Testis (tissue), 3 donors: ENCODE measurements around the gene MAGEB4. TPM values are rescaled to one million over a fixed set of nuclear protein-coding genes. Genes with fewer than 3 reads are reported as not detected.

Source experiments
- DNase-seq: peaks from one replicate; pipeline ENCODE4 v3.0.0-alpha.2; 2019
- H3K27ac ChIP-seq, 2 donors: fragments of 200-600 bp; sonication (generic); one replicate each; pipeline ENCODE4 v1.5.1; 2019
- H3K27me3 ChIP-seq: fragments of 200-600 bp; sonication (generic); one replicate; pipeline ENCODE4 v1.5.1; 2019
- H3K36me3 ChIP-seq: fragments of 200-600 bp; sonication (generic); one replicate; pipeline ENCODE4 v1.5.1; 2017; ENCODE audit warnings: low read depth; ENCODE audit errors: missing control alignments
- H3K4me1 ChIP-seq: fragments of 200-600 bp; sonication (generic); one replicate; pipeline ENCODE4 v1.5.1; 2019
- H3K4me3 ChIP-seq, 2 donors: fragments of 200-600 bp; sonication (generic); one replicate each; pipeline ENCODE4 v1.5.1; 2017 to 2019
- H3K9me3 ChIP-seq: fragments of 200-600 bp; sonication (generic); one replicate; pipeline ENCODE4 v1.5.1; 2017
- CTCF ChIP-seq, 3 experiments: fragments of 450-650 bp in 2 of 3; fragments of 200-600 bp in 1 of 3; sonication (generic) in 1 of 3; IDR thresholded peaks; one replicate each; pipeline ENCODE4 v1.5.1; 2016 to 2019; ENCODE audit warnings: antibody characterized with exemption in 3 of 3, mild to moderate bottlenecking in 2 of 3, moderate library complexity in 1 of 3
- POLR2A ChIP-seq: fragments of 450-650 bp; IDR thresholded peaks from one replicate; pipeline ENCODE4 v1.6.1; 2017; ENCODE audit warnings: antibody characterized with exemption, mild to moderate bottlenecking, moderate library complexity
- WGBS, 2 donors: methylation state at CpG; one replicate each; pipeline ENCODE4 v1.1.5; 2018; 5-methylcytosine and 5-hydroxymethylcytosine counted together
- intact Hi-C: fragments of 100-400 bp; cut with DNase I; formaldehyde crosslinking; loops from one replicate; pipeline ENCODE4 v1.15.1; 2023; ENCODE audit warnings: low total_unique reads
- polyA plus RNA-seq: library from polyadenylated mRNA; stranded (reverse); fragments of 350-450 nt; fragmentation: Illumina TruSeq; extraction: RNeasy Lipid Tissue Mini Kit (QIAGEN cat#74804); gene quantifications from one replicate; pipeline ENCODE4 v1.2.3, GENCODE V29; 2014; ENCODE audit warnings: low read depth, low replicate concordance; ENCODE audit not compliant: insufficient read depth
- total RNA-seq, 2 donors: library from RNA; depleted of rRNA; stranded (reverse); fragments of >200 nt; gene quantifications; one replicate each; pipeline ENCODE4 v1.2.3, GENCODE V29; 2016

MAGEB4 gene
- total and polyA plus RNA-seq, 3 donors from 2014 or later: 11.7 to 20.7 (median 13.0) TPM

- Histone ChIP-seq H3K27ac (no peak overlapping the region), H3K27me3 (no peaks in the 10 kb centered on the region), H3K36me3 (no peaks in the 10 kb centered on the region), H3K4me3 (no peak overlapping the region), H3K4me1 (no peaks in the 10 kb centered on the region), H3K9me3 (no peaks in the 10 kb centered on the region)
- no peak for DNase-seq
- intact Hi-C loops: no loop called here
- TF ChIP-seq CTCF (IDR thresholded peaks at IDR 0.05) (peak in 2 of 3 experiments; percentile 14 to 30), POLR2A (no peak)
- WGBS, 2 donors: 25 to 38% methylated on average over 1 of the region's 1 CpG
These were observed 33.7 kb downstream of the MAGEB4 start for GRCh38 chrX:30275498-30275897.

DNA sequence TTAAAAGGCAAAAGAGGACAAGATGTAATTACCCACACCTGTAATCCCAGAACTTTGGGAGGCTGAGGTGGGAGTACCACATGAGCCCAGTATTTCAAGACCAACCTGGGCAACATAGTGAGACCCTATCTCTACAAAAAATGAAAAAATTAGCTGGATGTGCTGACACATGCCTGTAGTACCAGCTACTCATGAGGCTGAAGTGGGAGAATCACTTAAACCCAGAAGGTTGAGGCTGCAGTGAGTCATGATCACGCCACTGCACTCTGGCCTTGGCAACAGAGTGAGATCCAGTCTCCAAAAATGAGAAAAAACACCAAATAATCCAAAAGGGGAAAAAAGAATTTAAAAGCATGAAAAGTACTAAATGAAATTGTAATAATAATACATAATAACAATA is 36.6 kb downstream of the MAGEB4 start:
- intact Hi-C loops: no loop called here
- 0 to 50% methylated on average over 1 of the region's 1 CpG for WGBS, 2 donors

DNA sequence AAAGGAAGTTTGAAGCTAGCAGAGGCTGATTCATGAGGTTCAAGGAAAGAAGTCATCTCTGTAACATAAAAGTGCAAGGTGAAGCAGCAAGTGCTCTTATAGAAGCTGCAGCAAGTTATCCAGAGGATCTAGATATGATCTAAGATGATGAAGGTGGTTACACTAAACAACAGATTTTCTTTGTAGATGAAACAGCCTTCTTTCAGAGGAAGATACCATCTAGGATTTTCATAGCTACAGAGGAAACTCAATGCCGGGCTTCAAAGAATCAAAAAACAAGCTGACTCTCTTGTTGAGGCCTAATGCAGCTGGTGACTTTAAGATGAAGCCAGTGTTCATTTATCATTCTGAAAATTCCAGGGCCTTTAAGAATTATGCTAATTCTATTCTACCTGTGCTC is 38.6 kb downstream of the MAGEB4 start:
- no peak overlapping the region for H3K27ac ChIP-seq
- H3K9me3 ChIP-seq: no peaks in the 10 kb centered on the region
- TF ChIP-seq CTCF (IDR thresholded peaks at IDR 0.05) (no peak), POLR2A (no peak)
- no peaks in the 10 kb centered on the region for H3K36me3 ChIP-seq
- WGBS, 2 donors: 100% methylated on average over 1 of the region's 1 CpG
- H3K4me1 ChIP-seq: no peaks in the 10 kb centered on the region
- H3K27me3 ChIP-seq: no peaks in the 10 kb centered on the region
- intact Hi-C loops: no loop called here
- no peak for DNase-seq
- no peak overlapping the region for H3K4me3 ChIP-seq

More for the DNA sequence above, 36.6 kb downstream of the MAGEB4 start:
- Histone ChIP-seq H3K9me3 (no peaks in the 10 kb centered on the region), H3K36me3 (no peaks in the 10 kb centered on the region), H3K4me1 (no peaks in the 10 kb centered on the region), H3K27me3 (no peaks in the 10 kb centered on the region), H3K27ac (no peak overlapping the region), H3K4me3 (no peak overlapping the region)
- TF ChIP-seq POLR2A (no peak), CTCF (IDR thresholded peaks at IDR 0.05) (no peak)
- no peak for DNase-seq

GRCh38 chrX:30282527-30282926 is 40.7 kb downstream of the MAGEB4 start:
- no peaks in the 10 kb centered on the region for H3K4me1 ChIP-seq
- no peaks in the 10 kb centered on the region for H3K9me3 ChIP-seq
- H3K4me3 ChIP-seq: no peak overlapping the region
- H3K27me3 ChIP-seq: no peaks in the 10 kb centered on the region
- H3K27ac ChIP-seq: no peak overlapping the region
- TF ChIP-seq CTCF (IDR thresholded peaks at IDR 0.05) (no peak), POLR2A (no peak)
- no peaks in the 10 kb centered on the region for H3K36me3 ChIP-seq
- DNase-seq: no peak
- intact Hi-C loops: no loop called here

GRCh38 chrX:30283456-30284200 is 41.8 kb downstream of the MAGEB4 start:
- WGBS, 2 donors: 63 to 89% methylated on average over 3 of the region's 3 CpGs
- Histone ChIP-seq H3K27me3 (no peaks in the 10 kb centered on the region), H3K4me3 (no peak overlapping the region), H3K4me1 (no peaks in the 10 kb centered on the region), H3K9me3 (no peaks in the 10 kb centered on the region), H3K36me3 (no peaks in the 10 kb centered on the region), H3K27ac (no peak overlapping the region)
- DNase-seq: no peak
- TF ChIP-seq CTCF (IDR thresholded peaks at IDR 0.05): no peak
- TF ChIP-seq POLR2A: no peak
- intact Hi-C loops: no loop called here
